Measurements from ENCODE around the gene HHATL.
A peak's percentile ranks its signal among the peaks of the same experiment; 100 is the strongest.

The HHATL gene

GRCh38 chr3:42684632-42685362, 17.8 kb downstream of the HHATL start:
- no peak for DNase-seq (ENCODE audit: low read depth in 2 of 2)

DNA sequence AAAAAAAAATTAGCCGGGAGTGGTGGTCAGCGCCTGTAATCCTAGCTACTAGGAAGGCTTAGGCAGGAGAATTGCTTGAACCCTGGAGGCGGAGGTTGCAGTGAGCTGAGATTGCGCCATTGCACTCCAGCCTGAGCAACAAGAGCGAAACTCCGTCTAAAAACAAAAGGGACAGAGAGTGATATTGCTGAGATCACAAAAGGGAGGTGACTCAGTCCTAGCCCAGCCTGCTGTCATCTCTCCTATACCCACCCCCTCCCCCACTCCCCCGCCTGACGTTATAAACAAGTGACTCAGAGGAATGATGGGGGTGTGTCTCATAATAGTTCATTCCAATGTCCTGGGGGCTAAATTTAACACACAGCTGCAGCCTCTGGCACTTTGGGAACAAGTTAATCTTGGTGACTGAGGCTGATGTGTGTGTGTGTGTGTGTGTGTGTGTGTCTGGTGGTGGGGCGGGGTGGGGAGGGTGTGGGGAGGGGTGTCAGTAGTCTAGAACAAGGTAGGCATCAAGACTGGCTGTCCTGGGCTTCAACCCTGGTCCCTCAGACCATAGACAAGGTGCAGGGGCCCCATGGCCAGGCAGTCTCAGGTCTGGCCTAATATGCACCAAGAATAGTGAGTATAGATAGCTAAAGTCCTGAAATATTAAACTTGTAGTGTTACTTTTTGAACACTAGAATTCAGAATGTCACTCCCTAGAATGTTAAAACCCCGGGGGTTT, 18.6 kb downstream of the HHATL start:
- DNase-seq (ENCODE audit: low read depth in 2 of 2), result peak; percentile 37 to 38

DNA sequence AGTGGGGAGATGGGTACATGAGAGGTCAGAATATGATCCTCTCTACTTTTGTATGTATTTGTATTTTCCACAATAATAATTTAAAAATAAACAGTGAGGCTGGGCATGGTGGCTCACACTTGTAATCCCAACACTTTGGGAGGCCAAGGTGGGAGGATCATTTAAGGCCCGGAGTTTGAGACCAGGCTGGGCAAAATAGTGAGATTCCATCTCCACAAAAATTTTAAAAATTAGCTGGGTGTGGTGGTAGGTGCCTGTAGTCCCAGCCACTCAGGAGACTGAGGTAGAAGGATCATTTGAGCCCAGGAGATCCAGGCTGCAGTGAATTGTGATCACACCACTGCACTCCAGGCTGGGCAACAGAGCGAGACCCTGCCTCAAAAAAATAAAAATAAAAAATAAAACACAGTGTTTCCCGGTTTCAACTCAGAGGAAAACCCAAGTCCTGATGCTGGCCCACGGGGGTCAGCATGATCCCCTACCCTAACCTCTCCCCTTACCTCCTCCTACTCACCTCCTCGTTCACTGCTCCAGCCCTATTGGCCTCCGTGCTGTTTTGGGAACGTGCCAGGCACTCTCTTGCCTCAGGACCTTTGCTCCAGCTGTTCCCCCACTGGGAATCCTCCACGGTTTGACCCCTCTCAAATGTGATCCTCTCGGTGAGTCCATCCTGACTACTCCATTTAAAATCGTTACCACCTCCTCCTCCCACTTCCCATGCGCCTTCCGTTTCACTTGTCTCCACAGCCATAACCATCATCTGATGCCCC, 20.1 kb downstream of the HHATL start:
- DNase-seq (ENCODE audit: low read depth in 2 of 2), result no peak

- DNase-seq (ENCODE audit: low read depth in 2 of 2), result no peak
Observed at GRCh38 chr3:42681361-42682038, 21.1 kb downstream of the HHATL start.

- DNase-seq (ENCODE audit: low read depth in 2 of 2), result no peak
Observed at GRCh38 chr3:42680806-42681205, 21.8 kb downstream of the HHATL start.

DNA sequence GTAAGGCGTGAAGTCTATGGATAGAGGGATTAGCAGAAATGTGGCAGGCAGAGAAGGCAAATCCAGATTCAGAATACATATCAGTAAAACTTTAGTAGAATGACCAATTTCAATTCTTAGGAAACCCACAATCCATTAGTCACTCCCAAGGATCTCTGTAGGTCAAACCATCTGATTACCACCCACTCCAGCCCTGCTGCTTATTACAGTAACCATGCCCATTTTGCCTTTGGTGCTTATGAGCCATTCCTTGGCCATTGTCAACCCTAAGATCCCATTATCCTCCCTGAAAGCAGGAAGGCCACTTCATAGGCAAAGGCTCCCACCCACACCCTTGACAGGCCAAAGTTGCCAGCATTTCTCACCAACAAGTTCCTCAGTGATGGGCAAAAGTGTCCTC, 22.3 kb downstream of the HHATL start:
- DNase-seq (ENCODE audit: low read depth in 2 of 2), result no peak

DNA sequence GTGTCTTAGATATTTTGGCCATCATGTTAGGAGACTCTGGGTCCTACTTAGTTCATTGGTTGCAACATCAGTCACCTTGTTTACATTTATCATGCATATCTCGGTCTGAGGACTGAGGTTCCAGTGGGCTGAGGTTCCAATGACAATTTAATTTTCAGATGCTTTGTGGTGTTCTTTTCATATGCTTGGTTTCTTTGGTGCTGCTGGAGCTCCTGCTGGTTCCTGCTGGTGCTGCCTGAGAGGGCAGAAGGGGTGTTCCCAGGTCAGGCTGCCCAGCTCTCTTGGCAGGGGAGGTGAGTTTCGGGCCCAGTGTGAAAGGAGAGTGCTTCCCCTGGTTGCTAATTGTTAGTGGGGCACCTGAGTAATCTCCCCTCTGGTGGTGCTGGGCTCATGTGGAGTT, 24.2 kb downstream of the HHATL start:
- no peak for DNase-seq (ENCODE audit: low read depth in 2 of 2)

DNA sequence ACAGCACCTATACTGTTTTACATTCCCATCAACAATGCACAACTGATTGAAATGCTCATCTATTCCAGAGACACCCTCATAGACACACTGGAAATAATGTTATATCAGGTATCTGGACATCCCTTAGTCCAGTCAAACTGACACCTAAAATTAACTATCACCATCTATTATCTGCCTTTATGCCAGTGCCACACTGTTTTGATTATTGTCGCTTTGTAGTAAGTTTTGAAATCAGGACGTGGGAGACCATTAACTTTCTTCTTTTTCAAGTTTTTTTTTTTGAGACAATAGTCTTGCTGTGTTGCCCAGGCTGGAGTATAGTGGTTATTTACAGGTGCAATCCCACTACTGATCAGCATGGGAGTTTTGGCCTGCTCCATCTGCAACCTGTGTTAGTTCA, 26.7 kb downstream of the HHATL start:
- no peak for DNase-seq (ENCODE audit: low read depth in 2 of 2)

GRCh38 chr3:42674146-42674545, 28.5 kb downstream of the HHATL start:
- DNase-seq (ENCODE audit: low read depth in 2 of 2), result no peak

GRCh38 chr3:42673082-42673481, 29.5 kb downstream of the HHATL start:
- DNase-seq (ENCODE audit: low read depth in 2 of 2), result no peak

DNA sequence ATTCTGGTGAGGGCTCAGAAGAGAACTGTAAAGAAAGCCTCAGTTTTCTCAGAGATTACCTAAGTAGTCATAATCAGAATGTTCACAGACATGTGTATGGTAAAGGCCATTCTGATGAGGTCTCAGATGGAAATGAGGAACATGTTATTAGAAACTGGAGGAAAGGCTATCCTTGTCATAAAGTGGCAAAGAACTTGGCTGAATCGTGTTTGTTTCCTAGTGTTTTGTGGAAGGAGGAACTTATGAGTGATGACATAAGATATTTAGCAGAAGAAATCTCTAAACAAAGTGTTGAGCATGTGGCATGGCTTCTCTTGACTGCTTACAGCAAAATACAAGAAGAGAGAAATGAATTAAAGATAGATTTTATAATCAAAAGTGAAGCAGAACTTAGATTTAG, 30.1 kb downstream of the HHATL start:
- DNase-seq (ENCODE audit: low read depth in 2 of 2), result no peak

DNA sequence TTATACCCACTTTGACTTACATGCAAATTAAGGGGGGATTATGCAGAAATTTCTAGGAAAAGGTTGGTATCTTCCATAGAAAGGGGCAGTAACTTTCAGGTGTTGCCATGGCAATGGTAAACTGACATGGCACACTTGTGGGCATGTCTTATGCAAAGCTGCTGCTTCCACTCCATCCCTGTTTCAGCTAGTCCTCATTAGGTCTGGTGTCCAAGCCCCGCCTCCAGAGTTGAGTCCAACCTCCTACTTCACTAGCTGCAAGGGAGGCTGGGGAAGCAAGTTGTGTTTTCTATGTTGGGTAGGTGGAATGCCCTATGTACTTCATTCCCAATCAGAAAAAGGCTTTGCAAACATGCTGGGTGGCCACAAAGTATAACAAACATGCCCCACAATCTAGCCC, 31.9 kb downstream of the HHATL start:
- DNase-seq (ENCODE audit: low read depth in 2 of 2), result no peak

DNA sequence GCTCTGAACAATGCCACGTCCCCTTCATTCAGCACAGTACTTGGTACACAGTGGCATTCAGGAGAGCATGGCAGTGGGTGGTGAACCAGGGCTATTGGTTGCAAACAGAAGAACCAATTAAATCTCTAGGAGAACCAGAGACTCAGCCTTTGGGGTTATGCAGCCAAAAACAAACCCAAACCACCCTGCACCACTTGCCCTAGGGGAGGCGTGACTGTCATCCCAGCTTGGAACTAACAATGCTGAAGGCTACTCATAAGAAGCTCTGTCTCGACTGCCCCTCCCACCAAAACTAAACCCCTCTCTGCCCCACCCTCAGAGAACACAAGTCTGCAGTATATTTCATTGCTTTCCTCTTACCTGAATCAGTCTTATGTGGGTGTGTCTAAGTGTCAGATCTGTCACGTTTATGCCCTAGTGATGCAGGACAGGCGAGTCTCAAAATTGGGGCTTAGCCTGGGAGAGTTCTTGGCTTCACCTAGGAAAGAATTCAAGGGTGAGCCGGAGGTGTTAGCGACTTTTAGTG, 32.5 kb downstream of the HHATL start:
- DNase-seq (ENCODE audit: low read depth in 2 of 2), result no peak

DNA sequence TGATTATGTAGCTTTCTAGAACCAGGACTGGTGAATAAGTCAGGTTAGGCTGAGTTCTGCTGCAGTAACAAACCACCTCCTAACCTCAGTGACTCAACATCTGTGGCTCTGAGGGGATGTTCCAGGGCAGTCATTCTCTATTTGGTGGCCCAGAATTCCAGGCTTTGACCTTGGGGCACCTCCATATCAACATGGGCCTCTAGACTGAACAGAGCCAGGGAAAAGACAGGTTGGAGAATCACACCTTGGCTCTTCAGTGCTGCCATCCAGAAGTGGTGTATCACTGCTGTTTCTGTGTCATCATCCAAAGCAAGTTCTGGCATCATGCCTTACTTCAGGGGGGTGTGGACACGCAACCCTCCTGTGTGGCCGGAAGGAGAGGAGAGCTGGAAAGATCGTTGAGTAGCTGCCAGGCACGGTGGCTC, 33.8 kb downstream of the HHATL start:
- no peak for DNase-seq (ENCODE audit: low read depth in 2 of 2)

DNA sequence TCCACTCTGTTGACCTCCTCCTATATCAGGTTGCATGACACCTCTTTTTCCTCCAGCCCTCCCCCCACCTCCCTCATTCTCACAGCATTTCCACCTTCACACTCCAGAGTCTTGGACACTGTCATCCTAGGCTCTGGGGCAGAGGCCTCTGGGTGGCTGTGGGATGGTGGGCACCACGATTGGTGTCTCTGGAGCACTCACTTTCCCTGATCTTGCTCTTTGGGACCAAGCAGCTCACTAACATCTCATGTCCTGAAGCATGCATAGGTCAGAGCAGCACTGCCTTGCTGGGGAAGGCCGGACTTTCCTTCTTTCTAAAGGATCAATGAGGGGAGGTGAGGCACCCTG, 34.2 kb downstream of the HHATL start:
- no peak for DNase-seq (ENCODE audit: low read depth in 2 of 2)

GRCh38 chr3:42667523-42668412, 34.8 kb downstream of the HHATL start:
- no peak for DNase-seq (ENCODE audit: low read depth in 2 of 2)

- no peak for DNase-seq (ENCODE audit: low read depth in 2 of 2)
Observed at GRCh38 chr3:42667096-42667522, 35.5 kb downstream of the HHATL start.

DNA sequence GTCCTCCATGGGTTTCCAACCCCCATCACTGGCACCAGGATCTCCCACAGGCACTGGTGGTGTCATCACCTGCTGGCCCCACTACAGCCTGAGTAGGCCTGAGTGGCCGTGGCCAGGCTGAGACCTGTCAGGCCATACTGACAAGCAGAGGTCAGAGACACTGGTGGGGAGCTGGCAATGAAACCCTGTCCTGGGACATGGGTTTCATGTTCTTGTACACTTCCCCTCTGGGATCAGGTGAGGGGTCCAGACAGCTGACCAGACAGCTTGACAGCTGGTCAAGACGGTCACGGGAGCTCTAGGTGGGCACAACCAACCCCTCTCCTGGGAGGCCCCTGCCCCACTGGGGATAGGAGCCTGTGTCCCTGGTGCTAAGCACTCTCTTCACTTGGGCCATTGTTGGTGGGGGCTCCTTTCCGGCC, 36.0 kb downstream of the HHATL start:
- DNase-seq (ENCODE audit: low read depth in 2 of 2), result no peak

DNA sequence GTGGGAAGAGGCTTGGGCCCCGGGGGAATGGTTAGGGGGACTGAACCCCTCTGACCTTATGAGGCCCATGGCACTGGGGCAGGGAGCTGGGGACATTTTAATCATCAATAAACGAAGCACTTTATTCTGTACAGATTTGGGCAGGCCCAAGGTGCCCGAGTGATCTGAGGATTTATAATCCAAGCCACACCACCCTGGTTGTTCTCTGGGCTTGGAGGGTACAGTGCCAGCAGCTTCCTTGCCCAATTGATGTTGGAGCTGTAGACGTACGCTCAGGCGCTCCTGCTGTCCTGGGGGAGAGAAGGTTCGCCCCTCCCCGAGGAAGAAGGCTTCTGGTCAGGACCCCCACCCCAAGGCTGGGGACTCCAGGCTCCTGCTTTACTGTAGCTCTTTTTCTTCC, 36.6 kb downstream of the HHATL start:
- DNase-seq (ENCODE audit: low read depth in 2 of 2), result no peak

- no peak for DNase-seq (ENCODE audit: low read depth in 2 of 2)
Observed at GRCh38 chr3:42665050-42665878, 37.3 kb downstream of the HHATL start.

All from activated CD4-positive, alpha-beta T cell treated with anti-CD3 and anti-CD28 coated beads for 24 hours (primary cell).